SK-N-MC (cell line): ENCODE measurements around the gene KCNJ18.
"Not testable (repeated sequence)": the region's sequence is repeated elsewhere in the genome, so short reads cannot be mapped to it uniquely, and the experiment has no call there.

Experiments used
- DNase-seq: peaks from one replicate; pipeline ENCODE4 v3.0.0-alpha.2; 2011; ENCODE audit warnings: low read depth, low spot score
- H3K27ac ChIP-seq: fragments of 200-600 bp; sonication (generic); 2 replicates; pipeline ENCODE4 v1.5.1; 2016; ENCODE audit warnings: mixed run types
- H3K36me3 ChIP-seq: fragments of 200-600 bp; sonication (generic); 2 replicates; pipeline ENCODE4 v1.6.1; 2017; ENCODE audit warnings: antibody characterized with exemption, low read length, mixed read lengths; ENCODE audit not compliant: insufficient read depth
- H3K4me3 ChIP-seq: fragments of 200-600 bp; sonication (generic); 2 replicates; pipeline ENCODE4 v1.5.1; 2016
- H3K9ac ChIP-seq: fragments of 200-600 bp; sonication (generic); 2 replicates; pipeline ENCODE4 v1.8.0; 2017; ENCODE audit warnings: mixed run types, mixed read lengths; ENCODE audit not compliant: insufficient read length
- H3K9me3 ChIP-seq: fragments of 200-600 bp; sonication (generic); 2 replicates; pipeline ENCODE4 v1.6.1; 2017; ENCODE audit warnings: low read depth, mild to moderate bottlenecking, antibody characterized with exemption, low read length, moderate library complexity, mixed read lengths
- EZH2 ChIP-seq: fragments of 200-600 bp; sonication (generic); IDR thresholded peaks from one replicate; pipeline ENCODE4 v1.6.1; 2017; ENCODE audit warnings: antibody characterized with exemption
- FOXP2 ChIP-seq: optimal IDR thresholded peaks from 2 replicates; pipeline ENCODE3; 2011; ENCODE audit warnings: mild to moderate bottlenecking, moderate library complexity; ENCODE audit not compliant: insufficient read depth; ENCODE audit errors: extremely low read length, control extremely low read depth
- POLR2AphosphoS5 ChIP-seq: IDR thresholded peaks from 2 replicates; pipeline ENCODE4 v1.6.1; 2012; ENCODE audit warnings: mild to moderate bottlenecking, low read depth, low read length, borderline replicate concordance

KCNJ18 gene

GRCh38 chr17:21684384-21684783 is 7.9 kb upstream of the KCNJ18 start:
- H3K4me3 ChIP-seq, DNase-seq, H3K27ac ChIP-seq, H3K9me3 ChIP-seq, H3K9ac ChIP-seq, H3K36me3 ChIP-seq: not testable (repeated sequence)

- H3K9ac ChIP-seq, H3K4me3 ChIP-seq, H3K27ac ChIP-seq, H3K9me3 ChIP-seq, H3K36me3 ChIP-seq, DNase-seq: not testable (repeated sequence)
These were observed 7.1 kb upstream of the KCNJ18 start for GRCh38 chr17:21685061-21685795.

GRCh38 chr17:21686165-21687015 is 5.9 kb upstream of the KCNJ18 start:
- Histone ChIP-seq H3K27ac (no peak overlapping the region), H3K4me3 (no peak overlapping the region), H3K36me3 (no peaks in the 10 kb centered on the region), H3K9me3 (no peaks in the 10 kb centered on the region), H3K9ac (no peak overlapping the region)
- TF ChIP-seq EZH2, result no peak
- TF ChIP-seq FOXP2, result no peak
- no peak for TF ChIP-seq POLR2AphosphoS5
- no peak for DNase-seq

- H3K9me3 ChIP-seq, result no peaks in the 10 kb centered on the region
- TF ChIP-seq POLR2AphosphoS5 (no peak), FOXP2 (no peak), EZH2 (no peak)
- no peak overlapping the region for H3K4me3 ChIP-seq
- no peak overlapping the region for H3K9ac ChIP-seq
- no peak overlapping the region for H3K27ac ChIP-seq
- DNase-seq, result no peak
- no peaks in the 10 kb centered on the region for H3K36me3 ChIP-seq
These were observed 5.0 kb upstream of the KCNJ18 start for GRCh38 chr17:21687136-21687953.

GRCh38 chr17:21688293-21688949 is 3.9 kb upstream of the KCNJ18 start:
- no peaks in the 10 kb centered on the region for H3K9me3 ChIP-seq
- H3K27ac ChIP-seq, result no peak overlapping the region
- no peak for DNase-seq
- no peak overlapping the region for H3K9ac ChIP-seq
- TF ChIP-seq POLR2AphosphoS5, result no peak
- H3K4me3 ChIP-seq, result no peak overlapping the region
- H3K36me3 ChIP-seq, result no peaks in the 10 kb centered on the region

- no peak overlapping the region for H3K9ac ChIP-seq
- no peaks in the 10 kb centered on the region for H3K9me3 ChIP-seq
- DNase-seq, result no peak
- H3K36me3 ChIP-seq, result no peaks in the 10 kb centered on the region
- no peak overlapping the region for H3K27ac ChIP-seq
- H3K4me3 ChIP-seq, result no peak overlapping the region
- TF ChIP-seq FOXP2 (no peak), POLR2AphosphoS5 (no peak), EZH2 (no peak)
These were observed 2.7 kb upstream of the KCNJ18 start for GRCh38 chr17:21689604-21690003.

GRCh38 chr17:21690811-21691210 is 1.5 kb upstream of the KCNJ18 start:
- H3K4me3 ChIP-seq, H3K9ac ChIP-seq, H3K36me3 ChIP-seq, DNase-seq, H3K9me3 ChIP-seq, H3K27ac ChIP-seq: not testable (repeated sequence)

GRCh38 chr17:21691481-21691880 is 842 bp upstream of the KCNJ18 start:
- H3K36me3 ChIP-seq, H3K4me3 ChIP-seq, H3K9ac ChIP-seq, H3K27ac ChIP-seq, DNase-seq, H3K9me3 ChIP-seq: not testable (repeated sequence)

GRCh38 chr17:21692704-21693065 is 362 bp downstream of the KCNJ18 start:
- not testable (repeated sequence) for H3K9me3 ChIP-seq, H3K9ac ChIP-seq, H3K27ac ChIP-seq, H3K36me3 ChIP-seq, H3K4me3 ChIP-seq, DNase-seq

GRCh38 chr17:21693391-21693796 is 1.1 kb downstream of the KCNJ18 start:
- H3K9me3 ChIP-seq, DNase-seq, H3K4me3 ChIP-seq, H3K27ac ChIP-seq, H3K9ac ChIP-seq, H3K36me3 ChIP-seq: not testable (repeated sequence)

GRCh38 chr17:21693937-21694336 is 1.6 kb downstream of the KCNJ18 start:
- not testable (repeated sequence) for DNase-seq, H3K27ac ChIP-seq, H3K9ac ChIP-seq, H3K9me3 ChIP-seq, H3K36me3 ChIP-seq, H3K4me3 ChIP-seq

GRCh38 chr17:21696227-21696626 is 3.9 kb downstream of the KCNJ18 start:
- H3K9me3 ChIP-seq, H3K4me3 ChIP-seq, DNase-seq: not testable (repeated sequence)

More at GRCh38 chr17:21696227-21696626, 3.9 kb downstream of the KCNJ18 start:
- not testable (repeated sequence) for H3K36me3 ChIP-seq, H3K27ac ChIP-seq, H3K9ac ChIP-seq
